Measurements from ENCODE around the gene KIF26A. TPM values are rescaled to one million over a fixed set of nuclear protein-coding genes. Genes with fewer than 3 reads are reported as not detected.

KIF26A gene
- total and polyA plus RNA-seq, 2 donors (not counting 1 experiment from before 2014, with no cell fraction given), result 0.15 TPM; not detected in 1

GRCh38 chr14:104140213-104140462 is 1.8 kb downstream of the KIF26A start:
- Mint-ChIP-seq H3K27me3 (peaks cover 23% of the 10 kb centered on the region), H3K4me3 (no peak overlapping the region), H3K9me3 (ENCODE audit: insufficient read depth) (no peaks in the 10 kb centered on the region), H3K4me1 (peaks cover 9% of the 10 kb centered on the region), H3K27ac (no peak overlapping the region)
- no peak overlapping the region for H2AFZ ChIP-seq (ENCODE audit: insufficient read depth, low read depth, low read length, poor library complexity, severe bottlenecking)
- ATAC-seq (ENCODE audit: low read depth) (no peak), DNase-seq (no peak)
- H3K4me2 ChIP-seq (replicated peaks; ENCODE audit: low read depth, low read length, poor library complexity, severe bottlenecking), result no peak overlapping the region
- 95% methylated on average over 6 of the region's 6 CpGs for WGBS (ENCODE audit: insufficient coverage)
- TF ChIP-seq EZH2 (IDR thresholded peaks at IDR 0.05; ENCODE audit: borderline replicate concordance, insufficient read depth, low read depth, low read length, poor library complexity, severe bottlenecking), result no peak
- no peak for TF ChIP-seq CTCF (IDR thresholded peaks at IDR 0.05)
- H4K20me1 ChIP-seq (ENCODE audit: control insufficient read depth, insufficient read depth, low read length, poor library complexity, severe bottlenecking), result no peaks in the 10 kb centered on the region
- intact Hi-C loops (cut with micrococcal nuclease), result no loop called here
- peaks cover 24 to 33% of the 10 kb centered on the region in 2 donors for H3K4me1 ChIP-seq (ENCODE audit: control insufficient read depth in 2 of 2, insufficient read depth in 2 of 2, low read length in 2 of 2)
- H3K27ac ChIP-seq (ENCODE audit: low read length in 2 of 2), result no peak overlapping the region
- H3K36me3 ChIP-seq (replicated peaks in 1 of 2; ENCODE audit: control extremely low read depth in 1 of 2, control insufficient read depth in 1 of 2, extremely low read depth in 1 of 2, insufficient read depth in 2 of 2, low read length in 1 of 2), result no peaks in the 10 kb centered on the region
- ChIA-PET CTCF (interaction anchor here (1.1 kb wide), 1 partner anchor 63 kb away, joined by 6 read pairs; no protein-coding TSS in a partner anchor), POLR2A (no interaction called here)
- no peak overlapping the region for H3K4me3 ChIP-seq (ENCODE audit: control extremely low read depth in 1 of 5, extremely low read depth in 1 of 5, insufficient read depth in 1 of 5, low read depth in 2 of 5, low read length in 4 of 5)
- H3K9ac ChIP-seq (ENCODE audit: low read length), result no peak overlapping the region
- H3K79me2 ChIP-seq (ENCODE audit: control insufficient read depth, insufficient read depth, low read length), result no peaks in the 10 kb centered on the region
- peaks cover 0 to 13% (median 0%) of the 10 kb centered on the region in 3 donors for H3K9me3 ChIP-seq (ENCODE audit: control extremely low read depth in 1 of 3, control insufficient read depth in 2 of 3, insufficient read depth in 1 of 3, low read length in 2 of 3)
- peaks cover 0 to 42% (median 17%) of the 10 kb centered on the region in 4 experiments for H3K27me3 ChIP-seq (replicated peaks in 1 of 4; ENCODE audit: control extremely low read depth in 1 of 4, control insufficient read depth in 3 of 4, insufficient read depth in 4 of 4, low read length in 3 of 4)

GRCh38 chr14:104140463-104141331 is 2.3 kb downstream of the KIF26A start:
- Histone ChIP-seq H3K4me2 (replicated peaks; ENCODE audit: low read depth, low read length, poor library complexity, severe bottlenecking) (no peak overlapping the region), H3K4me3 (ENCODE audit: control extremely low read depth in 1 of 5, extremely low read depth in 1 of 5, insufficient read depth in 1 of 5, low read depth in 2 of 5, low read length in 4 of 5) (no peak overlapping the region), H3K9me3 (ENCODE audit: control extremely low read depth in 1 of 3, control insufficient read depth in 2 of 3, insufficient read depth in 1 of 3, low read length in 2 of 3) (peaks cover 0 to 8% (median 0%) of the 10 kb centered on the region in 3 donors), H3K27ac (ENCODE audit: low read length in 2 of 2) (no peak overlapping the region), H4K20me1 (ENCODE audit: control insufficient read depth, insufficient read depth, low read length, poor library complexity, severe bottlenecking) (no peaks in the 10 kb centered on the region), H2AFZ (ENCODE audit: insufficient read depth, low read depth, low read length, poor library complexity, severe bottlenecking) (no peak overlapping the region), H3K79me2 (ENCODE audit: control insufficient read depth, insufficient read depth, low read length) (no peaks in the 10 kb centered on the region), H3K4me1 (ENCODE audit: control insufficient read depth in 2 of 2, insufficient read depth in 2 of 2, low read length in 2 of 2) (peaks cover 19 to 27% of the 10 kb centered on the region in 2 donors), H3K9ac (ENCODE audit: low read length) (no peak overlapping the region), H3K27me3 (replicated peaks in 1 of 4; ENCODE audit: control extremely low read depth in 1 of 4, control insufficient read depth in 3 of 4, insufficient read depth in 4 of 4, low read length in 3 of 4) (peaks cover 0 to 36% (median 12%) of the 10 kb centered on the region in 4 experiments), H3K36me3 (replicated peaks in 1 of 2; ENCODE audit: control extremely low read depth in 1 of 2, control insufficient read depth in 1 of 2, extremely low read depth in 1 of 2, insufficient read depth in 2 of 2, low read length in 1 of 2) (no peaks in the 10 kb centered on the region)
- no peak overlapping the region for H3K4me3 Mint-ChIP-seq
- TF ChIP-seq CTCF (IDR thresholded peaks at IDR 0.05) (no peak), EZH2 (IDR thresholded peaks at IDR 0.05; ENCODE audit: borderline replicate concordance, insufficient read depth, low read depth, low read length, poor library complexity, severe bottlenecking) (no peak)
- peaks cover 19% of the 10 kb centered on the region for H3K27me3 Mint-ChIP-seq
- H3K9me3 Mint-ChIP-seq (ENCODE audit: insufficient read depth), result no peaks in the 10 kb centered on the region
- ATAC-seq (ENCODE audit: low read depth), result no peak
- peaks cover 7% of the 10 kb centered on the region for H3K4me1 Mint-ChIP-seq
- 82% methylated on average over 11 of the region's 12 CpGs for WGBS (ENCODE audit: insufficient coverage)
- intact Hi-C loops (cut with micrococcal nuclease), result no loop called here
- CTCF ChIA-PET, result interaction anchor here (0.6 to 1.1 kb wide), 2 partner anchors 63 to 435 kb away, joined by 4 to 6 read pairs; no protein-coding TSS in a partner anchor
- POLR2A ChIA-PET, result no interaction called here
- no peak overlapping the region for H3K27ac Mint-ChIP-seq
- DNase-seq, result no peak
